Esophagus squamous epithelium (tissue), 4 donors: ENCODE measurements around the gene FOXP1.

Experiments
- CTCF ChIP-seq, 6 experiments: fragments of 450-650 bp in 4 of 6; fragments of 200-600 bp in 2 of 6; sonication (generic) in 2 of 6; IDR thresholded peaks; one replicate each; pipeline ENCODE4 v1.5.1; 2016 to 2019; ENCODE audit warnings: antibody characterized with exemption in 6 of 6, mild to moderate bottlenecking in 4 of 6, moderate library complexity in 4 of 6
- POLR2A ChIP-seq, 4 donors: fragments of 450-650 bp; IDR thresholded peaks; one replicate each; pipeline ENCODE4 v1.6.1; 2017; ENCODE audit warnings: antibody characterized with exemption in 4 of 4, mild to moderate bottlenecking in 4 of 4, moderate library complexity in 3 of 4

- TF ChIP-seq CTCF (IDR thresholded peaks at IDR 0.05), result no peak
- no peak for TF ChIP-seq POLR2A (IDR thresholded peaks at IDR 0.05)
Measured at GRCh38 chr3:71606582-71606981, 23.1 kb upstream of the FOXP1 start.
